HepG2 (cell line): Measurements from ENCODE around the gene KCNAB1. TPM values are rescaled to one million over a fixed set of nuclear protein-coding genes. Genes with fewer than 3 reads are reported as not detected.

Experiments
- AFF4 ChIP-seq: sonication (generic); formaldehyde crosslinking; IDR thresholded peaks from 2 replicates; pipeline ENCODE4 v1.4.0; 2020; ENCODE audit warnings: missing genetic modification reagents
- CSRNP1 ChIP-seq: sonication (generic); formaldehyde crosslinking; IDR thresholded peaks from 2 replicates; pipeline ENCODE4 v1.8.1; 2023; ENCODE audit warnings: mild to moderate bottlenecking, missing genetic modification reagents
- ELF1 ChIP-seq: sonication (generic); formaldehyde crosslinking; IDR thresholded peaks from 2 replicates; pipeline ENCODE4 v1.4.0; 2020; ENCODE audit warnings: missing genetic modification reagents
- FOSL2 ChIP-seq: sonication (generic); formaldehyde crosslinking; IDR thresholded peaks from 2 replicates; pipeline ENCODE4 v1.4.0; 2020; ENCODE audit warnings: missing genetic modification reagents
- GLI4 ChIP-seq: sonication (generic); formaldehyde crosslinking; IDR thresholded peaks from 2 replicates; pipeline ENCODE4 v1.5.1; 2020; ENCODE audit warnings: missing genetic modification reagents, mild to moderate bottlenecking, moderate library complexity, borderline replicate concordance
- HMG20A ChIP-seq: IDR thresholded peaks from 2 replicates; pipeline ENCODE4 v1.6.1; 2016; ENCODE audit warnings: borderline replicate concordance
- MAX ChIP-seq: IDR thresholded peaks from 2 replicates; pipeline ENCODE4 v1.6.1; 2012; ENCODE audit warnings: inconsistent platforms
- NFKBIZ ChIP-seq: IDR thresholded peaks from 2 replicates; pipeline ENCODE4 v1.6.1; 2018; ENCODE audit warnings: missing genetic modification reagents, missing compliant biosample characterization
- NR2C2 ChIP-seq: sonication (generic); formaldehyde crosslinking; IDR thresholded peaks from 2 replicates; pipeline ENCODE4 v1.4.0; 2020; ENCODE audit warnings: missing genetic modification reagents, mild to moderate bottlenecking, moderate library complexity, borderline replicate concordance
- PAF1 ChIP-seq: IDR thresholded peaks from 2 replicates; pipeline ENCODE4 v1.6.1; 2016; ENCODE audit warnings: missing genetic modification reagents, missing compliant biosample characterization
- SNRNP70 ChIP-seq: fragments of 200-400 bp; formaldehyde crosslinking; IDR thresholded peaks from 2 replicates; pipeline ENCODE4 v1.6.1; 2017; ENCODE audit warnings: mild to moderate bottlenecking, low read depth, low read length, moderate library complexity
- SOX6 ChIP-seq, 2 experiments: fragments of 450-650 bp in 1 of 2; sonication (generic) in 1 of 2; formaldehyde crosslinking in 1 of 2; IDR thresholded peaks; 2 replicates each; pipeline versions ENCODE4 v1.4.0 to v1.6.1; 2017 to 2020; ENCODE audit warnings: antibody characterized with exemption in 1 of 2, mild to moderate bottlenecking in 1 of 2, missing genetic modification reagents in 1 of 2
- TRIM24 ChIP-seq: sonication (generic); formaldehyde crosslinking; IDR thresholded peaks from 2 replicates; pipeline ENCODE4 v1.8.0; 2022; ENCODE audit warnings: mild to moderate bottlenecking, missing genetic modification reagents
- ZGPAT ChIP-seq: IDR thresholded peaks from 2 replicates; pipeline ENCODE4 v1.6.1; 2016; ENCODE audit warnings: mild to moderate bottlenecking
- ZNF136 ChIP-seq: sonication (generic); formaldehyde crosslinking; IDR thresholded peaks from 2 replicates; pipeline ENCODE4 v1.8.1; 2022; ENCODE audit warnings: low read depth, mild to moderate bottlenecking, moderate library complexity, missing genetic modification reagents
- ZNF414 ChIP-seq: sonication (generic); formaldehyde crosslinking; IDR thresholded peaks from 2 replicates; pipeline ENCODE4 v1.5.0; 2020; ENCODE audit warnings: missing genetic modification reagents
- ZNF709 ChIP-seq: sonication (generic); formaldehyde crosslinking; IDR thresholded peaks from 2 replicates; pipeline ENCODE4 v1.5.0; 2020; ENCODE audit warnings: mild to moderate bottlenecking, missing genetic modification reagents
- ZNF761 ChIP-seq: sonication (generic); formaldehyde crosslinking; conservative IDR thresholded peaks from 2 replicates; pipeline ENCODE4 v1.4.0; 2020; ENCODE audit warnings: mild to moderate bottlenecking, missing genetic modification reagents
- polyA plus RNA-seq, 8 experiments: library from polyadenylated mRNA; depleted of rRNA in 3 of 8; stranded (reverse) in 7 of 8; unstranded in 1 of 8; fragments of >200 nt; fragmentation: Illumina TruSeq in 4 of 8; extraction: Trizol in 4 of 8; gene quantifications; 2 replicates each; pipeline versions ENCODE4 v1.2.1 to v1.2.3, GENCODE V29; 2011 to 2016; ENCODE audit warnings: low read depth in 4 of 8, missing spikeins in 1 of 8, mixed read lengths in 1 of 8; ENCODE audit not compliant: insufficient read depth in 1 of 8
- total RNA-seq, 5 experiments: library from RNA; depleted of rRNA; stranded (reverse); fragments of >200 nt; fragmentation: Illumina TruSeq; extraction: Trizol; gene quantifications; 2 replicates each; pipeline ENCODE4 v1.2.3, GENCODE V29; 2016; ENCODE audit warnings: low read depth in 1 of 5

Gene KCNAB1
- total and polyA plus RNA-seq, 2 of the 13 experiments (the other 11 are each of a cell fraction or from before 2014, with no cell fraction given): not detected

GRCh38 chr3:156554842-156555687, 434.7 kb downstream of the KCNAB1 start, which contains the start of gene SSR3 (continued):
- no peak for TF ChIP-seq TRIM24 (CRISPR knock-in tag)
- TF ChIP-seq SNRNP70: no peak
- peak; percentile 59; the same call in 1 of the 2 replicates for TF ChIP-seq ZGPAT (CRISPR knock-in tag)
- no peak for TF ChIP-seq HMG20A
- TF ChIP-seq MAX: peak; percentile 73
- no peak for TF ChIP-seq ZNF761 (CRISPR knock-in tag)
- peak; percentile 21; the same call in 1 of the 2 replicates for TF ChIP-seq FOSL2 (CRISPR knock-in tag)
- TF ChIP-seq GLI4: no peak
- no peak for TF ChIP-seq SOX6 (IDR thresholded peaks at IDR 0.05)
- peak; percentile 52 for TF ChIP-seq SOX6 (CRISPR knock-in tag; IDR thresholded peaks at IDR 0.05)
- peak; percentile 99 for TF ChIP-seq ELF1
- no peak for TF ChIP-seq AFF4 (CRISPR knock-in tag)
- TF ChIP-seq CSRNP1 (CRISPR knock-in tag): 0 out of 2 replicates have a peak, but pooled peaks have one; percentile 74
- no peak for TF ChIP-seq ZNF709 (CRISPR knock-in tag)
- TF ChIP-seq NFKBIZ (CRISPR knock-in tag): no peak
- TF ChIP-seq NR2C2 (CRISPR knock-in tag): no peak; the same call in 1 of the 2 replicates
- no peak for TF ChIP-seq PAF1 (CRISPR knock-in tag)
- TF ChIP-seq ZNF414: 0 out of 2 replicates have a peak, but pooled peaks have one; percentile 44
- no peak for TF ChIP-seq ZNF136 (CRISPR knock-in tag)
